Measurements from ENCODE around the gene IKZF1. TPM values are rescaled to one million over a fixed set of nuclear protein-coding genes. Genes with fewer than 3 reads are reported as not detected.

Gene IKZF1
- total and polyA plus RNA-seq, 9 of the 15 experiments (the other 6 are each of a cell fraction or from before 2014, with no cell fraction given): 12.6 to 85.3 (median 44.7) TPM

GRCh38 chr7:50379082-50379481 lies 74.6 kb downstream of the IKZF1 start (continued):
- TF ChIP-seq PATZ1 (CRISPR knock-in tag; IDR thresholded peaks at IDR 0.05; ENCODE audit: borderline replicate concordance) (no peak), GABPB2 (CRISPR knock-in tag; conservative IDR thresholded peaks at IDR 0.05) (no peak)

- Histone ChIP-seq H3K36me3 (ENCODE audit: control insufficient read depth, insufficient read depth, low read length) (peaks cover 94% of the 10 kb centered on the region; the same call in 2 of the 3 replicates), H3K4me1 (replicated peaks in 1 of 2; ENCODE audit: control insufficient read depth in 2 of 2, insufficient read depth in 2 of 2, low read length in 2 of 2) (no peaks in the 10 kb centered on the region), H3K79me2 (ENCODE audit: control insufficient read depth, insufficient read depth, low read length) (no peaks in the 10 kb centered on the region), H3K9me1 (ENCODE audit: control insufficient read depth, insufficient read depth, low read length) (no peaks in the 10 kb centered on the region), H3K4me3 (no peak overlapping the region), H2AFZ (ENCODE audit: low read depth, low read length) (no peak overlapping the region), H3K27me3 (ENCODE audit: control insufficient read depth in 2 of 2, insufficient read depth in 2 of 2, low read length in 2 of 2) (no peaks in the 10 kb centered on the region), H3K9ac (ENCODE audit: insufficient read depth in 1 of 2, low read depth in 2 of 2, low read length in 2 of 2) (no peak overlapping the region), H3K4me2 (ENCODE audit: insufficient read depth, low read length) (no peak overlapping the region), H4K20me1 (replicated peaks; ENCODE audit: control insufficient read depth, insufficient read depth, low read length) (no peaks in the 10 kb centered on the region), H3K9me3 (replicated peaks; ENCODE audit: control insufficient read depth, insufficient read depth, low read depth, low read length) (no peaks in the 10 kb centered on the region), H3K27ac (ENCODE audit: extremely low read depth, low read depth, low read length) (no peak overlapping the region)
- BruUV-seq (replicated peaks): no TSS peak
- ChIA-PET POLR2A (no interaction called here), CTCF (ENCODE audit: low intra/inter-chr PET ratio) (no interaction called here)
- ATAC-seq: no peak
- in situ Hi-C loops (cut with MboI): no loop called here
- intact Hi-C loops (cut with micrococcal nuclease): no loop called here
- no peak for DNase-seq (ENCODE audit: extremely low read depth in 1 of 4, low spot score in 3 of 4)
- TF ChIP-seq E4F1 (CRISPR knock-in tag; IDR thresholded peaks at IDR 0.05; ENCODE audit: borderline replicate concordance) (no peak), SNAPC5 (CRISPR knock-in tag; IDR thresholded peaks at IDR 0.05) (no peak), ZNF518B (CRISPR knock-in tag; IDR thresholded peaks at IDR 0.05) (no peak), FOXJ2 (tag; IDR thresholded peaks at IDR 0.05) (no peak), HNRNPH1 (optimal IDR thresholded peaks at IDR 0.05; ENCODE audit: low read depth, low read length) (no peak)
- 81% methylated on average over 1 of the region's 1 CpG for WGBS (ENCODE audit: insufficient coverage, low coverage, missing lambda C conversion rate)
- FAIRE-seq: no peak
These were observed 75.0 kb downstream of the IKZF1 start for GRCh38 chr7:50379539-50379938.
